Dedifferentiated amniotic fluid mesenchymal stem cell (primary cell): Measurements from ENCODE around the gene SPOCK1.
A peak's percentile ranks its signal among the peaks of the same experiment; 100 is the strongest.

Source experiments
- DNase-seq: peaks from one replicate; pipeline ENCODE4 v3.0.0-alpha.2; 2016; ENCODE audit errors: extremely low spot score

SPOCK1 gene

GRCh38 chr5:137442660-137443059 is 56.5 kb downstream of the SPOCK1 start:
- no peak for DNase-seq

GRCh38 chr5:137441476-137441875 is 57.6 kb downstream of the SPOCK1 start:
- DNase-seq, result no peak

GRCh38 chr5:137440795-137441194 is 58.3 kb downstream of the SPOCK1 start:
- DNase-seq, result no peak

- no peak for DNase-seq
These were observed 59.5 kb downstream of the SPOCK1 start for GRCh38 chr5:137439645-137440044.

- DNase-seq, result no peak
These were observed 60.2 kb downstream of the SPOCK1 start for GRCh38 chr5:137438932-137439331.

GRCh38 chr5:137437774-137438173 is 61.4 kb downstream of the SPOCK1 start:
- DNase-seq, result no peak

- DNase-seq, result no peak
These were observed 65.6 kb downstream of the SPOCK1 start for GRCh38 chr5:137433539-137433938.

- DNase-seq, result no peak
These were observed 66.8 kb downstream of the SPOCK1 start for GRCh38 chr5:137432376-137432775.

GRCh38 chr5:137431051-137431450 is 68.1 kb downstream of the SPOCK1 start:
- DNase-seq, result no peak

- DNase-seq, result peak; percentile 47
These were observed 83.9 kb downstream of the SPOCK1 start for GRCh38 chr5:137415231-137415681.

GRCh38 chr5:137414112-137414755 is 84.9 kb downstream of the SPOCK1 start:
- DNase-seq, result no peak

- no peak for DNase-seq
These were observed 87.0 kb downstream of the SPOCK1 start for GRCh38 chr5:137412136-137412535.

- DNase-seq, result no peak
These were observed 88.7 kb downstream of the SPOCK1 start for GRCh38 chr5:137410234-137411010.

- DNase-seq, result no peak
These were observed 89.4 kb downstream of the SPOCK1 start for GRCh38 chr5:137409736-137410135.

- no peak for DNase-seq
These were observed 92.0 kb downstream of the SPOCK1 start for GRCh38 chr5:137407090-137407489.

GRCh38 chr5:137405393-137405792 is 93.7 kb downstream of the SPOCK1 start:
- DNase-seq, result no peak

GRCh38 chr5:137403869-137404268 is 95.3 kb downstream of the SPOCK1 start:
- DNase-seq, result no peak

GRCh38 chr5:137402436-137403187 is 96.5 kb downstream of the SPOCK1 start:
- no peak for DNase-seq

GRCh38 chr5:137401946-137402345 is 97.2 kb downstream of the SPOCK1 start:
- no peak for DNase-seq

GRCh38 chr5:137400571-137400970 is 98.6 kb downstream of the SPOCK1 start:
- no peak for DNase-seq

GRCh38 chr5:137399911-137400310 is 99.2 kb downstream of the SPOCK1 start:
- DNase-seq, result no peak

GRCh38 chr5:137398751-137399150 is 100.4 kb downstream of the SPOCK1 start:
- DNase-seq, result no peak

- DNase-seq, result no peak
These were observed 101.0 kb downstream of the SPOCK1 start for GRCh38 chr5:137398154-137398553.
